Measurements from ENCODE around the gene TM4SF5.
A peak's percentile ranks its signal among the peaks of the same experiment; 100 is the strongest.

TM4SF5 gene, protein sequence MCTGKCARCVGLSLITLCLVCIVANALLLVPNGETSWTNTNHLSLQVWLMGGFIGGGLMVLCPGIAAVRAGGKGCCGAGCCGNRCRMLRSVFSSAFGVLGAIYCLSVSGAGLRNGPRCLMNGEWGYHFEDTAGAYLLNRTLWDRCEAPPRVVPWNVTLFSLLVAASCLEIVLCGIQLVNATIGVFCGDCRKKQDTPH
- total RNA-seq, result 0 reads per million in 2 experiments

DNA sequence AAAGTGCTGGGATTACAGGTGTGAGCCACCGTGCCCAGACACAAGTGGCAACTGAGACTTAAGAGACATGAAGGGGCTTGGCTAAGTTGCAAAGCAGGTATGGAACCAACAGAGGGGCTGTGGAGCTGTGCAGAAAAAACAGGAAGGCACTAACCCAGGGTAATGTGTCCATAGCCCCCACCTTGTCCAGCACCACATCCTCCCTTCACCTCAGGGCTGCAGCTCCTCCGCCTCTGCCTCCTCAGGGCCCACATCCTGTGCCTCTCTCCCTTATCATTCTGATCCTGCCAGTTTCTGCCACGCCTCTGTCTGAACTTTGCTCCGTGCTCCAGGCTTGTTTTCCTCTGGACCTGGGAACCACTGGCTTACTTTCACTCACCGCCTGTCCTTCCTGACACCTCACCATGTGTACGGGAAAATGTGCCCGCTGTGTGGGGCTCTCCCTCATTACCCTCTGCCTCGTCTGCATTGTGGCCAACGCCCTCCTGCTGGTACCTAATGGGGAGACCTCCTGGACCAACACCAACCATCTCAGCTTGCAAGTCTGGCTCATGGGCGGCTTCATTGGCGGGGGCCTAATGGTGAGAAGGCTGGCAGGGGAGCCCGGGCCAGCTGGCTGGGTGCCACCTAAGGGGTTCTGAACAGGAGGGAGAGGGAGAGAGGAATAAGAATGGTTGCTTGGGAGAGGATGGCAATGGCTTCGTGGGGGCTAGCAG lies at the start of gene TM4SF5:
TSS of gene TM4SF5 (plus strand) at position 368 of the 716 bp plus-strand sequence. CDS start at position 405, 37 bp downstream.
- DNase-seq (ENCODE audit: low read depth), result no peak

DNA sequence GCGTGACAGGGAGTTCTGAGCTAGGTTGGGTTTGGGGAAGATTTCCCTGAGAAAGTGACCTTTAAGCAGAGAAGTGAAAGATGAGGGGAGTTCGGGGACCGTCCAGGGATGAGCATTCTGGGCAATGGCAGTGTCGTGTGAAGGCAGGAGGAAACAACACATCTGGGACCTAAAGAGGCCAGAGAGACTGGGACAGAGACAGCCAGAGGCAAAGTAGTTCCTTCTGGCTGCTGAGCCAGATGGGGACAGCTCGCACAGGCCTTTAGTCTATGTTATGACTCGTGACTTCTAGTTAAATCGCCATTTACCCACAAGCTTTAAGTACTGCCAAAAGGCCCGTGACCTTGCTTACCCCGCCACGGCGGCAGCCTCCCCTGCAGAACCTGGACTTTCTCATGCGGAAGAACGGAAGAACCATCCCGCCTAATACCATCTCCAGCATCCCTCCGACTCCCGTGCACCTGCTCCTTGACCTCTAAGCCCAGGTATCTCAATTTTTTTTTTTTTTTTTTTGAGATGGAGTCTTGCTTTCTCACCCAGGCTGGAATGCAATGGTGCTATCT lies 48.9 kb upstream of the TM4SF5 start:
- DNase-seq (ENCODE audit: low read depth), result no peak

DNA sequence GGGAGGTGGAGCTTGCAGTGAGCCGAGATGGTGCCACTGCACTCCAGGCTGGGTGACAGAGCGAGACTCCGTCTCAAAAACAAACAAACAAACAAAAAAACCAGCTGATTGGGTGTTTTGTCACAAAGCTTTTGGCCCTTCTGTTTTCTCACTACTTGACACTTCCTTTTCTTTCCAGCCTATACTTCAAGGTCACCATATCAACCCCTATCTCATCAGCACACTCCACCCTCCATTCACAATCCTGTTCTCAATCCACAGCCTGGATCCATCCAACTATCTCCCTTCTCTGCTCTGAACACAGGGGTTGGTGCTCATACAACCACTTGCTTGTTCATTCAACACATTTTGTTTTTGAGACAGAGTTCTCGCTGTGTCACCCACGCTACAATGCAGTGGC lies 47.0 kb upstream of the TM4SF5 start:
- no peak for DNase-seq (ENCODE audit: low read depth)

DNA sequence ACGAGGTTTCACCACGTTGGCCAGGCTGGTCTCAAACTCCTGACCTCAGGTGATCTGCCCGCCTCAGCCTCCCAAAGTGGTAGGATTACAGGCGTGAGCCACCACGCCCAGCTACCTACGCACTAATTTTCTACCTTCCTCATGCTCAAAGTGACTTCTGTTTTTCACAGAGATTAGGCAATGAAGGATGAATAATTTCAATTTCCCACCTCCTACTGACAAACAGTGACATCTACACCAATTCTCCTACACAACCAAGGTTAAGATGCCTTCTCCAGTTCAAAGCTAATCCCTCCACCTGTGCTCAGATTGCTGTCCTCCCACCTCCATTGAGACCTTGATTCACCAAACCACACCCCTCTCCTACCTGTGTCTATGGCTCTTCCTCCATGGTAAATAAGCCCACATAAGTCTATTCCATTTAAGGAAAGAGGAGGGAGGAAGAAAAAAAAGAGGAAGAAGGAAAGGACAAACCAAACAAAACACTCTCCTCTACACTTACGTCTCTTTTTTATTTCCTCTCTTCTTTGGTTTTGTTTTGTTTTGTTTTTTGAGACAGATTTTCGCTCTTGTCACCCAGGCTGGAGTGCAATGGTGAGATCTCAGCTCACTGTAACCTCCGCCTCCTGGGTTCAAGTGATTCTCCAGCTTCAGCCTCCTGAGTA lies 45.9 kb upstream of the TM4SF5 start:
- DNase-seq (ENCODE audit: low read depth), result no peak

DNA sequence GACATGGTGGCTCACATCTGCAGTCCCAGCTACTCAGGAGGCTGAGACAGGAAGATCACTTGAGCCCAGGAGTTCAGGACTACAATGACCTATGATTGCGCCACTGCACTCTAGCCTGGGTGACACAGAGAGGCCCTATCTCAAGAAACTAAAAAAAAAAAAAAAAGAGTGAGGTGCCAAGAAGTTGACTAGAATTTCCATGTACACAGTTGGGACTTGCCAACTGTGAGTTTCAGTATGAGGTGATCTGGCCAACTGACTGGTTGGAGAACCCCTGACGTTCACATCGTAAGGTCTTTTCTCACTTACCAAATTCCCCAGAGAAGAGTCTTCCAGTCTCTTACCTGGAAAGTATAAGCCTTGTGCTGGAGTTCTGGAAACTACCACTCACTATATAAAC lies 43.6 kb upstream of the TM4SF5 start:
- DNase-seq (ENCODE audit: low read depth), result no peak

DNA sequence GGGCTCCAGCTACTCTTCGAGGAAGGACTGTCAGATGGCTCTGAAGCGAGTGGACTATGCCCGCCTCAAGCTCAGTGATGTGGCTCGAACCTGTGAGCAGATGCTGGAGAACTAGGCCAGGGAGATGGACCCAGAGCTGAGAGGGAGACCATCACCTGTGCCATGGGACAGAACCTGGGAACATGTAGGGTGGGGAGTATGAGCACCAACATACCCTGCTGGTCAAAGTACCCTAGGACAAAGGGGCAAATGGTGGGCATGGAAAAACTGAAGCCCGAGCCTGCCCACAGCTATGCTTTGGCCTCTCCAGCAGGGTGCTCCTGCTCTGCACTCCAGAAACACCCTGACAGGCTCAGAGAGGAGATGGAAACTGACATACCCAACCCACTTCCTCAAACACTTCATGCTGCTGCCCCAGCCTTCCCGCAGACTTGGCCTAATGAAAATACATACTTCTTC lies 38.6 kb upstream of the TM4SF5 start:
- DNase-seq (ENCODE audit: low read depth), result no peak

DNA sequence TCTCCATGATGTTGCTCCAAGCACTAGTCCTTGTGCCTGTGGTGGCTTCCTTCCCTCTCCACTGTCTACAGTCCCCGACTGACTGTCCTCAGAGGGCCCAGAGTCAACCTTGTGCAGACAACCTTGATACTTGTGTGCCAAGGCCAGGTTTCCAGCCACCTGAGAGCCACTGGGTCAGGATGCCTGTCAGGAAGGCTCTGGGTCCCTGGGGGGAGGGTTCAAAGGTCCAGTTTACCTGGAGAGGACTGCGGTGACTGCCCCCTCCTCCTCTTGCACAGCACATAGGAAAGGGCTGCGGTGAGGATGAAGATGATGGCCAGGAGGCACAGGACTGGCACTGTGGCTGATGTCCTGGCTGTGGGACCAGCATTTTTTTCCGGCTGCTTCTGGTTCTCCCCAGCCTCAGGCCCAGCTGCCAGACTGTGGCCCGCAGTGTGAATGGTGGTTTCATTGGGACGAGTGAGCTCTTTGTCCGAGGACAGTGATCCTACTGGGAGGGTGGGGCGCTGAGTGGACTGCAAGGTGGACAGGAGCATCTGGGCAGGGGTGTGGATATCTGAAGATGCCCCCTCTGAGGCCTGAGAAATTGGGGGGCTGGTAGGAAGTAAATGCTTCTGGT lies 36.7 kb upstream of the TM4SF5 start:
- no peak for DNase-seq (ENCODE audit: low read depth)

DNA sequence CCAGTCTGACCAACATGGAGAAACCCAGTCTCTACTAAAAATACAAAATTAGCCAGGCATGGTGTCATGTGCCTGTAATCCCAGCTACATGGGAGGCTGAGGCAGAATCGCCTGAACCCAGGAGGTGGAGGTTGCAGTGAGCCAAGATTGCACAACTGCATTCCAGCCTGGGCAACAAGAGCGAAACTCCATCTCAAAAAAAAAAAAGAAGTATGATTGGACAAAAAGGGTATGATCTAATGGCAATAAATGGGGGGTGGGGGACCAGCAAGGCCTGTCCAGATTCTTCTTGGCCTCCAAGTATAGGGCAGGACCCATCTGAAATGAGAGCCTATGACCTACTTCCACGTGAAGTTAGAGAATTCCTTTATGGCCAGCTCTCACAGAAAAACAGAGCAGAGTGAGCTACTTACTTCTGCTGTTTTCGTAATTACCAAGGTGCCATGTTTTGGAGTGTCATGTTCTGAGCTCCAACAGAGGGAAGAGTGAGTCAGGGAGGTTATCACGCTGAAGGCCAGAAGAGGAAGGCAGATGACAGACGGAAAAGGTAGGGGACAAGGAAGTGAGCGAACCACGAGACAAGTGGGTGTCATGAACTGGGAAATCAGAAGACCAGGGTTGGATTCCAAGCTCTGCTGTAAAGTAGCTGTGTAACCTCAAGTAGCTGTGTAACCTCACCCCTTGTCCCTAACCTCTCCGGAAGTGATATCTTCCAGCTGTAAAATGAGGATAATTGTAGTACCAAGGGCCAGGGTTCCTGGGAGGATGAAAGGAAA lies 35.6 kb upstream of the TM4SF5 start:
- no peak for DNase-seq (ENCODE audit: low read depth)

DNA sequence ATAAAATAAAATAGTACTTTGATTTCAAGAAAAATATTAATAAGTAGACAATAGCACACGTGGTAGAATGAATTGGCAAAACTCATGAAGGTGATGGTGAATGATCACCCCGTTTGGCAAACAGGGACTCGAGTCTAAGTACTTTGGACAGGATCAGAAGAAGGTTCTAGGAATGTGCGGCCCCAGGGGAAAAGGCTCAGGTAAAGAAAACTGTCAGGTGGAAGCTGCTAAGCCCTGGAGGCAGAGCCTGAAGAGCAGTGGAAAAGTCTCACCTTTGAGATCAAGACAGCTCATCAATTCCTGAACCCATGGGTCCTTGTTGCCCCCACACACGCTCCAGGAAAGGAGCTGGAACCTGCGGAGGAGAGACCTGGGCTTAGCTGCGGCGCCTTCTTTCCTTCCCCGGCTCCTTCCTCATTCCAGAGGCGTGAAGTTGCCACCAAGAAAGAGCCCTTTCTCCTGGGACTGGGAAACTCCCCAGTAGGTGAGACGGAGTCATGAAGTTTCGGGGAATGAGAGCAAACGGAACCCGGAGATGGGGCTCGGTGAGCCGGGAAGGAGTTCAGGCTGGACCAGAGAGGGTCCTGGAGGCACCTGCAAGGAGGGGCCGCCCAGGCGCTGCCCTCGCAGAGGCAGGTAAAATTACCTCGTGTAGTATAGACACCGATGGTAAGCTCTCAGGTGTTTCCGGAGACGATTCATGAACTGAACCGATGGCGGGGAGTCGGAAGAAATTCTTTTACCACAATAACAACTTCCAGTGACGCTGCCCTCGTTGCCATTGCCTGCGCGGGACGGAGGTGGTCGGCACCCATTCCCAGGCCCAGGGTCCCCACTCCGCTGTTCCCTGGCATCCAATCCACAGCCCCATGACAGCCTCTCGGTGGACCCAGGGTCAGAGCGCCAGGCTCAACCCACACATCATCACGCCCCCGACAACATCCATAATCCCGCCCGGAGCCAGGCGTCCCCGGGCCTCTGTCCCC lies 33.3 kb upstream of the TM4SF5 start:
- no peak for DNase-seq (ENCODE audit: low read depth)

DNA sequence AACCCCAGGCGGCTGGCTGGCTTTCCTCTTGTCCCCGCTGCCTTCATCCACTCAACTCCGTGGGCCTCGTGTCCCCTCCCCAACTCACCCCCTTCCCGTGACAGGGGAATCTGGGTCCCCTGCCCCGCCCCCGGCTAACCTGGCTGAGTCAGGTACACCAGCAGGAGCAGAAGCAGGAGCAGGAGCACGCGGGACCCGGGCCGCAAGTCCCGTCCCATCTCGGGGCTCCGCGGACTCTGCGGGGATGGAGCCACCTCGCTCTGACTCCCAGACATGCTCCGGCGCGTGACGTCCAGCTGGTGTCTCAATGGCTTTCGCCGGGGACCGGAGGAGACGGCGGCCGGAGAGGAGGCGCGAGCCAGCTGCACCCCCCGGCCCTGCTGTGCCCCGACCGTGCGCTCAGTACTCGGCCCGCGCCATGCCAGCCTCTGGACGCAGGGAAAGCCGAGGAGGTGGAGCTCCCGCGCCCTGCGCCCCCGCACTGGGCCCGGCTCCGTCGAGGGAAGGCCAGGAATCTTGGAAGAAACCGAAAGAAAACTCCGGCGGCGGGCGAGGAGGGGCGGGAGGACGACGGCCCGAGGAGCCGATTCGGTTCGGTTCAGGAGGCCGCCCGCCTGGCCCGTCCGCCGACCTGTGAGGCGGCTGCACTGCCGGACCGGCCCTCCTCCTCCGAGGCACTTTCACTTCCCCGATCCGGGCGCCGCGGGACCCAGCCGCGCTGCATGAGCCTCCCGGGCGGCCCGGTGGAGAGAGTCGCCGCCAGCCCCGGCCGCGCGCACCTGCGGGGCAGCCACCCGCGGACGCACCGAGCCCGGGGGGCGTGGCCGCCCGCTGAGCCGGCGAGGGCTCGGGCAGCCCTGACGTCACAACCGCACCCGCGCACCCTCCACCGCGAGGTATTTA lies 32.3 kb upstream of the TM4SF5 start, which contains the start of the genes CXCL16 and ZMYND15:
TSS of gene CXCL16 (minus strand) at position 807 of the 903 bp plus-strand sequence. CDS start at position 218, 589 bp downstream.
TSS of gene ZMYND15 (plus strand) at position 712 of the 903 bp plus-strand sequence. CDS start 716 bp downstream, outside the sequence.
- DNase-seq (ENCODE audit: low read depth), result peak; percentile 51

DNA sequence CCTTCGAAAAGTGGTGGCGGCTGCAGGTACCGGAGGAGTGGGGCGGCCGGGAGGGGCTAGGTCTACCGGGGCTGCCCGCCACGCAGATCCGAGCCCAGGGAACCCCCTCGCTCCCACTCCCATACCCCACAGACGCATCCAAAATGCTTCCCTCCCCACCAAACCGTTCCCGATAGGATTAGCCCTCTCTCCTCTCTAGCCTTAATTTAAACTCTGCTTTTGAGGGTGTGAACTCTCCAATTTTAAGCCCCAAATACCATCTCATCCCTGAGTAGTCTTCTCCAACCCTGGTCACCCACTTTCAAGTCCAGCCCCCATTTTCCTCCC lies 31.7 kb upstream of the TM4SF5 start:
- no peak for DNase-seq (ENCODE audit: low read depth)

DNA sequence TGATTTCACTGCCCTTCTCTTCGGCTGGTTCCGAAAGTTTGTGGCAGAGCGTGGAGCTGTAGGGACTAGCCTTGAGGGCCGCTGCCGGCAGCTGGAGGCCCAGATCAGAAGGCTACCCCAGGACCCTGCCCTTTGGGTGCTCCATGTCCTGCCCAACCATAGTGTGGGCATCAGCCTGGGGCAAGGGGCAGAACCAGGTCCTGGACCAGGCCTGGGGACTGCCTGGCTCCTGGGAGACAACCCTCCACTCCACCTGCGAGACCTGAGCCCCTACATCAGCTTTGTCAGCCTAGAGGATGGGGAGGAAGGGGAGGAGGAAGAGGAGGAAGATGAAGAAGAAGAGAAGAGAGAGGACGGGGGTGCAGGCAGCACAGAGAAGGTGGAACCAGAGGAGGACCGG lies 31.1 kb upstream of the TM4SF5 start:
- DNase-seq (ENCODE audit: low read depth), result no peak

DNA sequence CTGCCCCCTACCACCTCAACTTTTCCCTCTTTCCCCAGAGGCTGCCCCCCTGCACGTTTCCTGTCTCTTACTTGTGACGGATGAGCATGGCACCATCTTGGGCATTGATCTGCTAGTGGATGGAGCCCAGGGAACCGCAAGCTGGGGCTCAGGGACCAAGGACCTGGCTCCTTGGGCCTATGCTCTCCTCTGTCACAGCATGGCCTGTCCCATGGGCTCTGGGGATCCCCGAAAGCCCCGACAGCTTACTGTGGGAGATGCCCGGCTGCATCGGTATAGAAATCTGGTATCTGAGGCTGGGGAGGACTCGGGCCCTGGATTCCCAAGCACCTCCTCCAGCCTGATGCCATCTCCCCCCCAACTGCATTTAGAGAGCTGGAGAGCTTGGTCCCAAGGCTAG lies 30.1 kb upstream of the TM4SF5 start:
- no peak for DNase-seq (ENCODE audit: low read depth)

DNA sequence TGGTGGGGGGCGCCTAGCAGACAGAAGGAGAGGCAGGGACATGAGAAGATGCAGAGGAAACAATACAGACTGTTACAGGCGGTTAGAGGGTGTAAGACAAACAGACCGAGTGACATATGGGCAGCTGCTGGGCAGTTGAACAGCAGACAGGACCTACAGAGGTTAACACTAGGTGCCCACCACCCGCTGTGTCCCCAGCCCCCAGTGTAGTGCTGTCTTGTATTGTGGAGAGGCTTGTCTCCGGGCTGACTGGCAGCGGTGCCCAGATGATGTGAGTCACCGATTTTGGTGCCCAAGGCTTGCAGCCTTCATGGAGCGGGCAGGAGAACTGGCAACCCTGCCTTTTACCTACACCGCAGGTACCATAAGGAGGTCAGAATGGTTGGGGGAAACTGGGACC lies 29.6 kb upstream of the TM4SF5 start:
- DNase-seq (ENCODE audit: low read depth), result no peak

DNA sequence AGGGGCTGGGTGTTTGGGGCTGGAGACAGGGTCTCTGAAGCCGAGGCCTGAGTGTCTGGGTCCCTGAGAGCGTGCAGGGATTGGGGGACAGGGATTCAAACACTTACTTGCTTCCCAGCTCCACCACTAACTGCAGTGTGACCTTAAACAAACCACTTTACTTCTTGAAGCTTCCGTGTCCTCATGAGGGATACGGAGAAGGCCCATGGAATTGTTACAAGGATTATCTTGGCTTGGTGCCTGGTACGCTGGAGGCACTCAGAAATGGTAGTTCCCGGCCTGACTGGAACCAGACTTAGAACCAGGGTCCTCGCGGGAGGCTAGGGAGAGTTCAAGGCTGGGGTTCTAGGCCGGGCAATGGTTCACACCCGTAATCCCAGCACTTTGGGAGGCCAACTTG lies 29.1 kb upstream of the TM4SF5 start:
- no peak for DNase-seq (ENCODE audit: low read depth)

DNA sequence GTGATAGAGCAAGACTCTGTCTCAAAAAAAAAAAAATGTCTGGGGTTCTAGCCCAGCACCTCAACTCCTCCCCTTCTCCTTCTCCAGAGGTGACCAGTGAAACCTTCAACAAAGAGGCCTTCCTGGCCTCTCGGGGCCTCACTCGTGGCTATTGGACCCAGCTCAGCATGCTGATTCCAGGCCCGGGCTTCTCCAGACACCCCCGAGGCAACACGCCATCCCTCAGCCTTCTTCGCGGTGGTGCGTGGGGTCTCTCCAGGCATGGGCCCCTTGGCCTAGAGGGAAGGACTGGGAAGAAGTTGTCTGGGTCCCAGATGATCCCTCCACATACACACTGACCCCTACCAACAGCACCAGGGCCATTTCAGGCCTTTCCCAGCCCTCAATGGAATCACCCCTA lies 28.5 kb upstream of the TM4SF5 start:
- DNase-seq (ENCODE audit: low read depth), result no peak

DNA sequence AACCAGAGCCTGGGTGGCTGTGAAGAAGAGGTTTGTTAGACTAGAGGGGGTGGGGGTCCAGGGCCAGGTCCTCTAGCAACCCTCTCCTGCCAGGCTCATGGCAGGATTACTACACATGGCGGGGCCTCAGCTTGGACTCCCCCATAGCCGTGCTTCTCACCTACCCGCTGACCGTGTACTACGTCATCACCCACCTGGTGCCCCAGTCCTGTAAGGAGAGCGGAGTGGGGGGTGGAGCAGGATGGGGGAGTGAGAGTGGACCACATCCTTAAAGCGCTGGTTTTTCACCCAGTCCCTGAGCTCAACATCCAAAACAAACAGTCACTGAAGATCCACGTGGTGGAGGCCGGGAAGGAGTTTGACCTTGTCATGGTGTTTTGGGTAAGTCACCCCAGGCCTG lies 27.8 kb upstream of the TM4SF5 start:
- DNase-seq (ENCODE audit: low read depth), result no peak

DNA sequence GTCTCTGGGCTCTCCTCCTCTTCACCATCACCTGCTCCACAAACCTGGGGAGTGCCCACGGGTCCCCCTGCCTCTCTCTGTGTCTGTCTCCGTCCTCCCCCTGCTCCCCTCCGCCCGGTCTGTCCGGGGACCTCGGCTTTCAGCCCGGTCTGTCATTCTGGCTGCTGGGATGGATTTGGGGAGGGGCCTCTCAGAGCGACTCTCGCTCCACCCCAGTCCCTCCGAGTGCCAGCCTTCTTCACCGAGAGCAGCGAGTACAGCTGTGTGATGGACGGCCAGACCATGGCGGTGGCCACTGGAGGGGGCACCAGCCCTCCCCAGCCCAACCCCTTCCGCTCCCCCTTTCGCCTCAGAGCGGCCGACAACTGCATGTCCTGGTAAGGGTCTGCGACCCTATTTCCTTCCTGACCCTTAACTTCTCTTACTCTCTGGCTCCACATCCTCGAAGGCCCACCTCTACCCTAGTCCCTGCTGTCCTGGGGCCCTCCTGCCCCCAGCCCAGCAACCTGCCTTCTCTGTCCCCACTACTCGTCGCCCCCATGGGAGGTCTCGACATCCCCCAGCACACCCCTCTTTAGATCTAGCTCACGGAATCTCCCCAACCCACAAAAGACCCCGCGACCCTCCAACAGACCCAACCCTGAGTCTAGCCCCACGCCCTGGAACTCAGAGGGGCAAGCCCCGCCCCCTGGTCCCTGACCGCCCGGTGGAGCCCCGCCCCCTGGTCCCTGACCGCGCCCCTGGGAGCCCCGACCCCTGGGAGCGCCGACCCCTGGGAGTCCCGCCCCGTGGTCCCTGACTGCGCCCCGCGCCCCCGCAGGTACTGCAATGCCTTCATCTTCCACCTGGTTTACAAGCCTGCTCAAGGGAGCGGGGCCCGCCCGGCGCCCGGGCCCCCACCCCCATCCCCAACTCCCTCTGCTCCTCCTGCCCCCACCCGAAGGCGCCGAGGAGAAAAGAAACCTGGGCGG lies 26.4 kb upstream of the TM4SF5 start:
- no peak for DNase-seq (ENCODE audit: low read depth)

Measured in T follicular helper cell (primary cell).